Lower leg skin (tissue), 4 donors: ENCODE results near the gene ENSA. TPM values are rescaled to one million over a fixed set of nuclear protein-coding genes. Genes with fewer than 3 reads are reported as not detected.
"Not testable (repeated sequence)": the region's sequence is repeated elsewhere in the genome, so short reads cannot be mapped to it uniquely, and the experiment has no call there.

Experiments used
- DNase-seq, 2 donors: peaks; one replicate each; pipeline ENCODE4 v3.0.0-alpha.2; 2019; ENCODE audit warnings: low spot score in 2 of 2
- H3K4me3 ChIP-seq: fragments of 200-600 bp; sonication (generic); 2 replicates; pipeline ENCODE4 v1.5.1; 2017; ENCODE audit warnings: mild to moderate bottlenecking, low read depth; ENCODE audit not compliant: poor library complexity, severe bottlenecking
- CTCF ChIP-seq, 3 donors: fragments of 450-650 bp; IDR thresholded peaks; one replicate each; pipeline ENCODE4 v1.5.1; 2016; ENCODE audit warnings: antibody characterized with exemption in 3 of 3, mild to moderate bottlenecking in 3 of 3, moderate library complexity in 2 of 3
- POLR2A ChIP-seq, 2 donors: fragments of 450-650 bp; IDR thresholded peaks; one replicate each; pipeline ENCODE4 v1.6.1; 2016 to 2017; ENCODE audit warnings: antibody characterized with exemption in 2 of 2, mild to moderate bottlenecking in 1 of 2, moderate library complexity in 1 of 2
- WGBS, 2 donors: methylation state at CpG; one replicate each; pipeline ENCODE4 v1.1.5; 2018; 5-methylcytosine and 5-hydroxymethylcytosine counted together
- intact Hi-C: fragments of 100-400 bp; cut with DNase I; formaldehyde crosslinking; loops from one replicate; pipeline ENCODE4 v1.15.0; 2023; ENCODE audit warnings: low total_unique reads
- total RNA-seq, 4 donors: library from RNA; depleted of rRNA; stranded (reverse); fragments of >200 nt; gene quantifications; one replicate each; pipeline ENCODE4 v1.1.0, GENCODE V29; 2016

ENSA gene
- total RNA-seq, 4 donors from 2014 or later: 250 to 393 (median 345) TPM

GRCh38 chr1:150603711-150604110, 25.7 kb downstream of the ENSA start:
- no peak overlapping the region for H3K4me3 ChIP-seq
- intact Hi-C loops: no loop called here
- 69 to 84% methylated on average over 3 of the region's 3 CpGs for WGBS, 2 donors
- DNase-seq: no peak
- TF ChIP-seq POLR2A (IDR thresholded peaks at IDR 0.05): no peak

- intact Hi-C loops, DNase-seq, H3K4me3 ChIP-seq: not testable (repeated sequence)
- 95 to 97% methylated on average over 12 of the region's 12 CpGs for WGBS, 2 donors
Observed at GRCh38 chr1:150602372-150602771, 27.0 kb downstream of the ENSA start.

GRCh38 chr1:150601540-150601939, 27.9 kb downstream of the ENSA start:
- H3K4me3 ChIP-seq: no peak overlapping the region
- no peak for TF ChIP-seq POLR2A (IDR thresholded peaks at IDR 0.05)
- no peak for TF ChIP-seq CTCF (IDR thresholded peaks at IDR 0.05)
- intact Hi-C loops: no loop called here
- DNase-seq: no peak

GRCh38 chr1:150598346-150598745, 31.1 kb downstream of the ENSA start:
- WGBS, 2 donors: 92 to 98% methylated on average over 4 of the region's 4 CpGs
- intact Hi-C loops, DNase-seq: not testable (repeated sequence)

GRCh38 chr1:150596976-150597375, 32.4 kb downstream of the ENSA start:
- intact Hi-C loops: no loop called here
- 88 to 90% methylated on average over 3 of the region's 3 CpGs for whole genome bisulfite sequencing, 2 donors
- no peak for DNase-seq
- H3K4me3 ChIP-seq: no peak overlapping the region
- TF ChIP-seq POLR2A (IDR thresholded peaks at IDR 0.05) (no peak), CTCF (IDR thresholded peaks at IDR 0.05) (no peak)

More at GRCh38 chr1:150598346-150598745, 31.1 kb downstream of the ENSA start:
- not testable (repeated sequence) for H3K4me3 ChIP-seq

- no peak for DNase-seq
- H3K4me3 ChIP-seq: no peak overlapping the region
- TF ChIP-seq POLR2A (IDR thresholded peaks at IDR 0.05) (no peak), CTCF (IDR thresholded peaks at IDR 0.05) (no peak)
- intact Hi-C loops: no loop called here
- WGBS, 2 donors: 83 to 89% methylated on average over 7 of the region's 7 CpGs
Observed at GRCh38 chr1:150596095-150596892, 33.1 kb downstream of the ENSA start.

GRCh38 chr1:150582371-150582770, 47.0 kb downstream of the ENSA start:
- 71 to 79% methylated on average over 2 of the region's 2 CpGs for WGBS, 2 donors
- TF ChIP-seq POLR2A (IDR thresholded peaks at IDR 0.05): no peak
- no peak for TF ChIP-seq CTCF (IDR thresholded peaks at IDR 0.05)
- intact Hi-C loops: no loop called here
- no peak overlapping the region for H3K4me3 ChIP-seq
- DNase-seq: no peak

GRCh38 chr1:150581962-150582361, 47.5 kb downstream of the ENSA start:
- H3K4me3 ChIP-seq, DNase-seq, intact Hi-C loops: not testable (repeated sequence)
- 94 to 95% methylated on average over 14 of the region's 14 CpGs for WGBS, 2 donors

GRCh38 chr1:150581437-150581836, 48.0 kb downstream of the ENSA start:
- 97 to 98% methylated on average over 7 of the region's 7 CpGs for WGBS, 2 donors
- DNase-seq, H3K4me3 ChIP-seq, intact Hi-C loops: not testable (repeated sequence)

- WGBS, 2 donors: 68 to 79% methylated on average over 3 of the region's 3 CpGs
- DNase-seq, H3K4me3 ChIP-seq, intact Hi-C loops: not testable (repeated sequence)
Observed at GRCh38 chr1:150580966-150581365, 48.4 kb downstream of the ENSA start.
